Ascending aorta (tissue), 2 donors: Measurements from ENCODE around the gene DRD3. TPM values are rescaled to one million over a fixed set of nuclear protein-coding genes. Genes with fewer than 3 reads are reported as not detected.

Experiments
- DNase-seq, 2 donors: peaks; one replicate each; pipeline ENCODE4 v3.0.0-alpha.2; 2019; ENCODE audit warnings: low spot score in 2 of 2
- H3K27ac ChIP-seq, 2 donors: fragments of 200-600 bp; sonication (generic); one replicate each; pipeline ENCODE4 v1.5.1; 2016 to 2017; ENCODE audit warnings: mild to moderate bottlenecking in 1 of 2
- H3K27me3 ChIP-seq: fragments of 200-600 bp; sonication (generic); one replicate; pipeline ENCODE4 v1.5.1; 2017
- H3K36me3 ChIP-seq, 2 donors: fragments of 200-600 bp; sonication (generic); one replicate each; pipeline ENCODE4 v1.5.1; 2016
- H3K4me1 ChIP-seq, 2 donors: fragments of 200-600 bp; sonication (generic); one replicate each; pipeline ENCODE4 v1.5.1; 2016 to 2017; ENCODE audit warnings: mild to moderate bottlenecking in 1 of 2
- H3K4me3 ChIP-seq, 2 donors: fragments of 200-600 bp; sonication (generic); one replicate each; pipeline ENCODE4 v1.5.1; 2016 to 2017; ENCODE audit warnings: mild to moderate bottlenecking in 1 of 2
- H3K9me3 ChIP-seq, 2 donors: fragments of 200-600 bp; sonication (generic); one replicate each; pipeline ENCODE4 v1.5.1; 2016
- CTCF ChIP-seq, 3 experiments: fragments of 200-600 bp in 2 of 3; fragments of 450-650 bp in 1 of 3; sonication (generic) in 2 of 3; IDR thresholded peaks; one replicate each; pipeline ENCODE4 v1.5.1; 2016 to 2019; ENCODE audit warnings: antibody characterized with exemption in 3 of 3, mild to moderate bottlenecking in 1 of 3, moderate library complexity in 1 of 3
- intact Hi-C: fragments of 100-400 bp; cut with DNase I; formaldehyde crosslinking; loops from one replicate; pipeline ENCODE4 v1.15.1; 2023
- total RNA-seq: library from RNA; depleted of rRNA; stranded (reverse); fragments of >200 nt; gene quantifications from one replicate; pipeline ENCODE4 v1.1.0, GENCODE V29; 2016

Gene DRD3
- total RNA-seq, 1 donor from 2014 or later, result not detected

GRCh38 chr3:114133947-114134346 is 44.9 kb downstream of the DRD3 start:
- no peak overlapping the region for H3K4me3 ChIP-seq
- H3K36me3 ChIP-seq, result no peaks in the 10 kb centered on the region
- H3K9me3 ChIP-seq, result no peaks in the 10 kb centered on the region
- H3K27ac ChIP-seq, result no peak overlapping the region
- intact Hi-C loops, result no loop called here
- TF ChIP-seq CTCF (IDR thresholded peaks at IDR 0.05), result no peak
- no peaks in the 10 kb centered on the region for H3K4me1 ChIP-seq
- no peak for DNase-seq
- H3K27me3 ChIP-seq, result no peaks in the 10 kb centered on the region

DNA sequence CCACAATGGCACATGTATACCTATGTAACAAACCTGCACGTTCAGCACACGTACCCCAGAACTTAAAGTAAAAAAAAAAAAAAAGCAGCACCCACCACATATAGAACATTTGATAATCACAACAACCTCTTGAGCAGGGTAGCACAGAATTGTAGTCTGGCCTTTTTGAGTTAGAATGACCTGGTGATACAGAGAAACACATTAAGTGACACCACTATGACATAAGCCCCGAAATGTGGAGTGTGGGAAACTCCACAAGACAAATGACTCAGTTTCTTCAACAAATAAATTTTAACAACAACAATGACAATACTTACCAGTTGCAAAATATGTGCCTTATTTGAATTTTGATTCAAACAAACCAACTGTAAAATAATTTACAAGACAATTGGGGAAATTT is 46.4 kb downstream of the DRD3 start:
- H3K4me1 ChIP-seq, result no peaks in the 10 kb centered on the region
- no peaks in the 10 kb centered on the region for H3K9me3 ChIP-seq
- intact Hi-C loops, result no loop called here
- H3K27ac ChIP-seq, result no peak overlapping the region
- no peaks in the 10 kb centered on the region for H3K36me3 ChIP-seq
- no peak for DNase-seq
- H3K27me3 ChIP-seq, result no peaks in the 10 kb centered on the region
- TF ChIP-seq CTCF (IDR thresholded peaks at IDR 0.05), result no peak
- no peak overlapping the region for H3K4me3 ChIP-seq

- no peak for DNase-seq
- no peak for TF ChIP-seq CTCF (IDR thresholded peaks at IDR 0.05)
- no peaks in the 10 kb centered on the region for H3K36me3 ChIP-seq
- no peak overlapping the region for H3K4me3 ChIP-seq
- H3K27ac ChIP-seq, result no peak overlapping the region
- no peaks in the 10 kb centered on the region for H3K9me3 ChIP-seq
- no peaks in the 10 kb centered on the region for H3K4me1 ChIP-seq
- H3K27me3 ChIP-seq, result no peaks in the 10 kb centered on the region
- intact Hi-C loops, result no loop called here
These were observed 50.0 kb downstream of the DRD3 start for GRCh38 chr3:114128826-114129225.

DNA sequence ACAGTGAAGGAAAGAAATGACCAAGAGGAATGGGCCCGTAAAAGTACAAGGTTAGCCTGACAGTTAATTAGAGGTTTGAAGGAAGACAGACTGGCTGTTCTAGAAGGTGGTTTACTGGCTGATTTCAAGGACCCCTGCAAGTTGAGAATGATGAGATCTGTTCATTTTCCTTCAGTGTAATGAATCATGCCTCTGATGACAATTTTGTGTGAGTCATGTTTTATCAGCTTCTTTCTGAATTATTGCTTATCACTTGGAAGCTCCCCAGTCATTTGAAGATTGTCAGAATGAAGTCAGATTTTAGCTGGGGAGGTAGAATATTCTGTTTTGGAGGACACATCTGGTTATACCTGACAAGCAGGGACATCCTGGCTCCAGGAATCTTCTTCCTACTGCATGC is 50.6 kb downstream of the DRD3 start:
- Histone ChIP-seq H3K9me3 (no peaks in the 10 kb centered on the region), H3K27me3 (no peaks in the 10 kb centered on the region), H3K4me3 (no peak overlapping the region), H3K4me1 (no peaks in the 10 kb centered on the region), H3K36me3 (no peaks in the 10 kb centered on the region), H3K27ac (no peak overlapping the region)
- no peak for DNase-seq
- intact Hi-C loops, result no loop called here
- TF ChIP-seq CTCF (IDR thresholded peaks at IDR 0.05), result no peak

- intact Hi-C loops, result no loop called here
- no peak overlapping the region for H3K27ac ChIP-seq
- H3K4me1 ChIP-seq, result no peaks in the 10 kb centered on the region
- H3K4me3 ChIP-seq, result no peak overlapping the region
- H3K27me3 ChIP-seq, result no peaks in the 10 kb centered on the region
- H3K36me3 ChIP-seq, result no peaks in the 10 kb centered on the region
- no peak for DNase-seq
- no peak for TF ChIP-seq CTCF (IDR thresholded peaks at IDR 0.05)
- H3K9me3 ChIP-seq, result no peaks in the 10 kb centered on the region
These were observed 51.3 kb downstream of the DRD3 start for GRCh38 chr3:114127517-114127916.

GRCh38 chr3:114126461-114126860 is 52.4 kb downstream of the DRD3 start:
- Histone ChIP-seq H3K4me3 (no peak overlapping the region), H3K27me3 (no peaks in the 10 kb centered on the region), H3K4me1 (no peaks in the 10 kb centered on the region), H3K9me3 (no peaks in the 10 kb centered on the region), H3K36me3 (no peaks in the 10 kb centered on the region), H3K27ac (no peak overlapping the region)
- DNase-seq, result no peak
- intact Hi-C loops, result no loop called here
- TF ChIP-seq CTCF (IDR thresholded peaks at IDR 0.05), result no peak
